OCI-LY1 (cell line): Measurements from ENCODE around the gene IGFN1.

Experiments
- EZH2 ChIP-seq: fragments of 200-600 bp; sonication (generic), shearing (Covaris generic); IDR thresholded peaks from 2 replicates; pipeline ENCODE4 v1.8.0; 2017; ENCODE audit warnings: borderline replicate concordance, mixed run types, mild to moderate bottlenecking, antibody characterized with exemption, low read length, moderate library complexity, mixed read lengths
- TF ChIP-seq, protein P1 (sequence below): fragments of 200-600 bp; sonication (generic), shearing (Covaris generic); IDR thresholded peaks from 2 replicates; pipeline ENCODE4 v1.5.1; 2017; ENCODE audit warnings: mild to moderate bottlenecking, antibody characterized with exemption, low read length, moderate library complexity, mixed read lengths

DNA sequence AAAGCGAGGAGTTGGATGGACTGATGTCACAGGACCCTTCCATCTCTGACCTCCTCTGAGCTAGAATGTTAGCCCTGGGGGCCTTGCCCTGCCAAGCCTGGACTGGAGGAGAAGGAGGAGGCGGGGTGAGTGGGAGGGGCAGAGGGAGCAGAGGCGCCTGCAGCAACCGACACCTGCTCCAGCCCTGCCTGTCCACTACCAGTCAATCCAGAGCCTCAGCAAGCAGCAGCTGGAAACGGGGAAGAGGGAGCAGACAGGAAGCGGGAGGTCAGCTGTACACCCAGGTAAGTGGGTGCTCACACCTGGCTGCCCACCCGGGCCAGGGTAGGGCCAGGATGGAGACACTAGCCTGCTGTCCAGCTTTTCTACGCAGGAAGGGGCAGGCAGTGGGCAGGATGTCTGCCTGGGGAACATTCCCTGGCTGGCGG, at the start of gene IGFN1:
- TF ChIP-seq EZH2: no peak
- TF ChIP-seq, protein P1, sequence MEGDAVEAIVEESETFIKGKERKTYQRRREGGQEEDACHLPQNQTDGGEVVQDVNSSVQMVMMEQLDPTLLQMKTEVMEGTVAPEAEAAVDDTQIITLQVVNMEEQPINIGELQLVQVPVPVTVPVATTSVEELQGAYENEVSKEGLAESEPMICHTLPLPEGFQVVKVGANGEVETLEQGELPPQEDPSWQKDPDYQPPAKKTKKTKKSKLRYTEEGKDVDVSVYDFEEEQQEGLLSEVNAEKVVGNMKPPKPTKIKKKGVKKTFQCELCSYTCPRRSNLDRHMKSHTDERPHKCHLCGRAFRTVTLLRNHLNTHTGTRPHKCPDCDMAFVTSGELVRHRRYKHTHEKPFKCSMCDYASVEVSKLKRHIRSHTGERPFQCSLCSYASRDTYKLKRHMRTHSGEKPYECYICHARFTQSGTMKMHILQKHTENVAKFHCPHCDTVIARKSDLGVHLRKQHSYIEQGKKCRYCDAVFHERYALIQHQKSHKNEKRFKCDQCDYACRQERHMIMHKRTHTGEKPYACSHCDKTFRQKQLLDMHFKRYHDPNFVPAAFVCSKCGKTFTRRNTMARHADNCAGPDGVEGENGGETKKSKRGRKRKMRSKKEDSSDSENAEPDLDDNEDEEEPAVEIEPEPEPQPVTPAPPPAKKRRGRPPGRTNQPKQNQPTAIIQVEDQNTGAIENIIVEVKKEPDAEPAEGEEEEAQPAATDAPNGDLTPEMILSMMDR: no peak
